ENCODE measurements around the gene CCSER1.

The CCSER1 gene

GRCh38 chr4:90345549-90346215 is 218.5 kb downstream of the CCSER1 start:
- Histone ChIP-seq H3K9ac (ENCODE audit: low read depth, low read length) (no peak overlapping the region), H3K27ac (ENCODE audit: low read length) (no peak overlapping the region), H3K79me2 (ENCODE audit: insufficient read depth, low read length) (no peaks in the 10 kb centered on the region), H3K4me2 (ENCODE audit: insufficient read depth, low read length) (no peak overlapping the region), H3K36me3 (ENCODE audit: insufficient read depth, low read length) (no peaks in the 10 kb centered on the region), H4K20me1 (ENCODE audit: insufficient read depth, low read length) (no peaks in the 10 kb centered on the region), H3K4me3 (ENCODE audit: low read depth in 1 of 2, low read length in 2 of 2) (no peak overlapping the region), H3K4me1 (ENCODE audit: insufficient read depth, low read length) (no peaks in the 10 kb centered on the region), H2AFZ (ENCODE audit: low read depth, low read length) (no peak overlapping the region), H3K9me3 (ENCODE audit: insufficient read depth, low read length, severe bottlenecking) (no peaks in the 10 kb centered on the region), H3K27me3 (ENCODE audit: insufficient read depth, low read length, poor library complexity) (no peaks in the 10 kb centered on the region)
- ATAC-seq (ENCODE audit: insufficient read depth, low read depth) (no peak), DNase-seq (no peak)
- TF ChIP-seq CTCF (IDR thresholded peaks at IDR 0.05; ENCODE audit: borderline replicate concordance, extremely low read depth, low read length, poor library complexity, severe bottlenecking) (no peak), EZH2 (IDR thresholded peaks at IDR 0.05; ENCODE audit: borderline replicate concordance, low read depth, low read length, severe bottlenecking) (no peak)

- H3K4me2 ChIP-seq (ENCODE audit: insufficient read depth, low read length): no peak overlapping the region
- no peaks in the 10 kb centered on the region for H3K36me3 ChIP-seq (ENCODE audit: insufficient read depth, low read length)
- DNase-seq: no peak
- no peak overlapping the region for H2AFZ ChIP-seq (ENCODE audit: low read depth, low read length)
- no peak overlapping the region for H3K27ac ChIP-seq (ENCODE audit: low read length)
- TF ChIP-seq EZH2 (IDR thresholded peaks at IDR 0.05; ENCODE audit: borderline replicate concordance, low read depth, low read length, severe bottlenecking) (no peak), CTCF (IDR thresholded peaks at IDR 0.05; ENCODE audit: borderline replicate concordance, extremely low read depth, low read length, poor library complexity, severe bottlenecking) (no peak)
- H3K4me1 ChIP-seq (ENCODE audit: insufficient read depth, low read length): no peaks in the 10 kb centered on the region
- no peaks in the 10 kb centered on the region for H4K20me1 ChIP-seq (ENCODE audit: insufficient read depth, low read length)
- no peaks in the 10 kb centered on the region for H3K27me3 ChIP-seq (ENCODE audit: insufficient read depth, low read length, poor library complexity)
- H3K4me3 ChIP-seq (ENCODE audit: low read depth in 1 of 2, low read length in 2 of 2): no peak overlapping the region
- H3K9ac ChIP-seq (ENCODE audit: low read depth, low read length): no peak overlapping the region
- no peaks in the 10 kb centered on the region for H3K9me3 ChIP-seq (ENCODE audit: insufficient read depth, low read length, severe bottlenecking)
- ATAC-seq (ENCODE audit: insufficient read depth, low read depth): no peak
- H3K79me2 ChIP-seq (ENCODE audit: insufficient read depth, low read length): no peaks in the 10 kb centered on the region
These were observed 222.4 kb downstream of the CCSER1 start for GRCh38 chr4:90349636-90350035.

- Histone ChIP-seq H4K20me1 (ENCODE audit: insufficient read depth, low read length) (no peaks in the 10 kb centered on the region), H3K4me2 (ENCODE audit: insufficient read depth, low read length) (no peak overlapping the region), H3K27me3 (ENCODE audit: insufficient read depth, low read length, poor library complexity) (no peaks in the 10 kb centered on the region), H3K4me3 (ENCODE audit: low read depth in 1 of 2, low read length in 2 of 2) (no peak overlapping the region), H3K36me3 (ENCODE audit: insufficient read depth, low read length) (no peaks in the 10 kb centered on the region), H3K9me3 (ENCODE audit: insufficient read depth, low read length, severe bottlenecking) (no peaks in the 10 kb centered on the region), H3K4me1 (ENCODE audit: insufficient read depth, low read length) (no peaks in the 10 kb centered on the region), H3K79me2 (ENCODE audit: insufficient read depth, low read length) (no peaks in the 10 kb centered on the region), H3K9ac (ENCODE audit: low read depth, low read length) (no peak overlapping the region), H3K27ac (ENCODE audit: low read length) (no peak overlapping the region), H2AFZ (ENCODE audit: low read depth, low read length) (no peak overlapping the region)
- DNase-seq (no peak), ATAC-seq (ENCODE audit: insufficient read depth, low read depth) (no peak; the same call in 2 of the 3 replicates)
- TF ChIP-seq CTCF (IDR thresholded peaks at IDR 0.05; ENCODE audit: borderline replicate concordance, extremely low read depth, low read length, poor library complexity, severe bottlenecking): peak; percentile 58
- no peak for TF ChIP-seq EZH2 (IDR thresholded peaks at IDR 0.05; ENCODE audit: borderline replicate concordance, low read depth, low read length, severe bottlenecking)
These were observed 230.0 kb downstream of the CCSER1 start for GRCh38 chr4:90357117-90357710.
